ENCODE measurements around the gene NDUFV2.

Gene NDUFV2

DNA sequence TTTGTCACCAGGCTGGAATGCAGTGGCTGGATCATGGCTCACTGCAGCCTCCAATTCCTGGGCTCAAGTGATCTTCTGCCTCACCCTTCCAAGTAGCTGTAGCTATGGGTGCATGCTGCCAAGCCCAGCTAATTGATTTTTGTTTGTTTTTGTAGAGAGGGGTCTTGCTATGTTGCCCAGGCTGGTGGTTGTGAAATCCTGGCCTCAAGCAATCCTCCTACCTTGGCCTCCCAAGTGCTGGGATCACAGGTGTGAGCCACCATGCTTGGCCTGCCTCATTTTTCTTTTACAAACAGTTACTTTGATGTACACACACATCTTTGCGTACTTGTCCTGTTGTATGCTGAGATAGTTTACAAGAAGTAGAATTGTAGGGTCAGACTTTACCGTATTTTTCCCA is 21.0 kb downstream of the NDUFV2 start:
- in situ Hi-C loops (cut with MboI; ENCODE audit: low pct_unique_long_range_greater_than_20kb, low sequenced_read_pairs, unreplicated experiment) = no loop called here
- no peak for DNase-seq (ENCODE audit: low spot score)
- TF ChIP-seq CTCF (IDR thresholded peaks at IDR 0.05; ENCODE audit: extremely low read depth, insufficient read depth, missing control alignments) = no peak

DNA sequence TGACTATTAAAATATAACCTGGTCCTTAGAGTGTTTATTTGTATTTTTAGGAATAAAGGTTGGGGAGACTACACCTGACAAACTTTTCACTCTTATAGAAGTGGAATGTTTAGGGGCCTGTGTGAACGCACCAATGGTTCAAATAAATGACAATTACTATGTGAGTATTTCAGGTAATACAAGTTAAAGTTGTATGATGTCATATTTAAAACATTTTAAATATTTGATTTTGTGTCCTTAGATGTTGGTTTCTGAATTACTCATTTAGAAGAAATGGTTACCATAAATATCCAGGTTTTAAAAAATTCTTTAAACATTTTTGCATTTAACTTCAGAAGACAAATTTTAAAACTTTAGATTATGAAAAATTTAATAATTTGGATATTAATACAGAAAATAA is 22.3 kb downstream of the NDUFV2 start:
- no peak for TF ChIP-seq CTCF (IDR thresholded peaks at IDR 0.05; ENCODE audit: extremely low read depth, insufficient read depth, missing control alignments)
- DNase-seq (ENCODE audit: low spot score) = no peak
- in situ Hi-C loops (cut with MboI; ENCODE audit: low pct_unique_long_range_greater_than_20kb, low sequenced_read_pairs, unreplicated experiment) = no loop called here

GRCh38 chr18:9126337-9126736 is 23.8 kb downstream of the NDUFV2 start:
- in situ Hi-C loops (cut with MboI; ENCODE audit: low pct_unique_long_range_greater_than_20kb, low sequenced_read_pairs, unreplicated experiment) = no loop called here
- DNase-seq (ENCODE audit: low spot score) = no peak
- TF ChIP-seq CTCF (IDR thresholded peaks at IDR 0.05; ENCODE audit: extremely low read depth, insufficient read depth, missing control alignments) = no peak

DNA sequence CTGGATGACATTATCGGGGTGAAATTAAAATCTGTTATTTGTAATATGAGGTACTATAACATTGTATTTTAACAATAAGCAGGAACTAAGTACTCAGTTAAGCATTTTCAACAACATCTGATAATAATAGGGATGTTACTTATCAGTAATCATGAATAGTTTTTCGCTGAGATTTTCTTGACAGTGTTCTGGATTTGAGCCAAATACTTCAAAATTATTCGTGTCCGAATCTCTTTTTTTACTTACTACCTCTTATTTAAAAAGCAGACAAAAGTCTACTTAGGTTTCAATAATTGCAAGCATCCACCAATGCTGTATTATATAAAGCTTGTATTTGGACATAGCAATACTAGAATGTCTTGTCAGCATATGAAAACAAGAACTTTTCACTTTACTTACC is 27.7 kb downstream of the NDUFV2 start:
- no peak for TF ChIP-seq CTCF (IDR thresholded peaks at IDR 0.05; ENCODE audit: extremely low read depth, insufficient read depth, missing control alignments)
- no peak for DNase-seq (ENCODE audit: low spot score)
- in situ Hi-C loops (cut with MboI; ENCODE audit: low pct_unique_long_range_greater_than_20kb, low sequenced_read_pairs, unreplicated experiment) = no loop called here

DNA sequence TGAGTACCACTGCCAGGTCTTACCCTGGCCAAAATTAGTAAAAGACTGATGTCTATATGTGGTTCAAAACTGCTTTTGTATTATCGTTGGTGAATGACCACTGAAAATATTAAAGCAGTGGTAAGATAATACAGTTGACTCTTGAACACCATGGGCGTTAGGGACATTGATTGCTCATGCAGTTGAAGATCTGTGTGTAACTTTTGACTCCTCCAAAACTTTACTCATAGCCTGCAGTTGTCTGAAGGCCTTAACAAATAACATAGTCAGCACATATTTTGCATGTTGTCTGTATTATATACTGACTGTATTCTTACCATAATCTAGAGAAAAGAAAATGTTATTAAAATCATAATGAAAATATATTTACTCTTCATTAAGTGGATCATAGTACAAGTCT is 28.3 kb downstream of the NDUFV2 start:
- in situ Hi-C loops (cut with MboI; ENCODE audit: low pct_unique_long_range_greater_than_20kb, low sequenced_read_pairs, unreplicated experiment) = no loop called here
- DNase-seq (ENCODE audit: low spot score) = no peak
- TF ChIP-seq CTCF (IDR thresholded peaks at IDR 0.05; ENCODE audit: extremely low read depth, insufficient read depth, missing control alignments) = no peak

GRCh38 chr18:9132628-9133027 is 30.1 kb downstream of the NDUFV2 start:
- TF ChIP-seq CTCF (IDR thresholded peaks at IDR 0.05; ENCODE audit: extremely low read depth, insufficient read depth, missing control alignments) = no peak
- in situ Hi-C loops (cut with MboI; ENCODE audit: low pct_unique_long_range_greater_than_20kb, low sequenced_read_pairs, unreplicated experiment) = no loop called here
- DNase-seq (ENCODE audit: low spot score) = no peak

DNA sequence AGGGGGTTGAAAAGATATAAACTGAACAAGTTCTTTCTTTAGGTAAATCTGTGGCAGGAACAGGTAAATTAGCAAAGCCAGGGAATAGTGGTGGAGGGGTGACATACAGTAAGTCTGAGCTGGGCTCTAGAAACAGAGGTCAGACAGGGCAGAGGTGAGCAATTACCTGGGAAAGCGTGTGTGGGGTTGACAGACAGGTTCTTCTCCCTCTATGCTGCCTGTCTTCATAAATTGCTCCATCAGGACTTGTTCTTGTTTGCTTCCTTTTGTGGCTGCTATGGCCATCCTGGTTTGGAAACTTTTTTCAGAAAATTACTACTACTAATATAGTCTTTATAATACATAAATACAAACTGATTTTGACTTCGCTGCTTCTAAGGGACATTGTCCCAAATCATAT is 30.7 kb downstream of the NDUFV2 start:
- in situ Hi-C loops (cut with MboI; ENCODE audit: low pct_unique_long_range_greater_than_20kb, low sequenced_read_pairs, unreplicated experiment) = no loop called here
- no peak for TF ChIP-seq CTCF (IDR thresholded peaks at IDR 0.05; ENCODE audit: extremely low read depth, insufficient read depth, missing control alignments)
- no peak for DNase-seq (ENCODE audit: low spot score)

Measured in GM13977 (cell line).